Pulmonary artery endothelial cell (primary cell): ENCODE results near the gene CEMIP2. TPM values are rescaled to one million over a fixed set of nuclear protein-coding genes. Genes with fewer than 3 reads are reported as not detected.

Experiments
- DNase-seq: peaks from one replicate; pipeline ENCODE4 v3.0.0-alpha.2; 2011; ENCODE audit warnings: low read depth, low spot score
- total RNA-seq: library from RNA; depleted of rRNA; stranded (reverse); fragments of >200 nt; gene quantifications from 2 replicates; pipeline ENCODE4 v1.2.3, GENCODE V29; 2014

Gene CEMIP2
- total RNA-seq, 1 donor from 2014 or later: 75.6 TPM

GRCh38 chr9:71647094-71647591 is 121.2 kb downstream of the CEMIP2 start:
- DNase-seq: peak; percentile 84

DNA sequence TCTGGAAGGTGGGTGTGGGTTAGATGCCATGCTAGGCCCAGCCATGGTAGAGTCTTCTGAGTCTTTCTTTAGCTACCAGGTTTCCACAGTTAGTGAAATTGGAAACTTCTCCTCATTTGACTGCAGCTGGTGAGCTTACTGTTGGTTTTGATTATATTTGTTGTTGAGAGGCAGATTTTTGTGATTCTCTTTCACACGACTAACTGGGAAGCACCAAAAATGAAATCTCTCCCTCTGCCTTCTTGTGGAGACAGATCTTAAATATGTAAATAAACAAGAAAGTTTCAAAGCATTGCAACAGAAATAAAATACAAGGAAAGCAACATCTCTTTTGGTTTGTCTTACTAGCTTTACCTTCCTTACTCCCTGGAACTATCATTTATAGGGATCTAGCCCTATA is 122.2 kb downstream of the CEMIP2 start:
- DNase-seq: no peak

DNA sequence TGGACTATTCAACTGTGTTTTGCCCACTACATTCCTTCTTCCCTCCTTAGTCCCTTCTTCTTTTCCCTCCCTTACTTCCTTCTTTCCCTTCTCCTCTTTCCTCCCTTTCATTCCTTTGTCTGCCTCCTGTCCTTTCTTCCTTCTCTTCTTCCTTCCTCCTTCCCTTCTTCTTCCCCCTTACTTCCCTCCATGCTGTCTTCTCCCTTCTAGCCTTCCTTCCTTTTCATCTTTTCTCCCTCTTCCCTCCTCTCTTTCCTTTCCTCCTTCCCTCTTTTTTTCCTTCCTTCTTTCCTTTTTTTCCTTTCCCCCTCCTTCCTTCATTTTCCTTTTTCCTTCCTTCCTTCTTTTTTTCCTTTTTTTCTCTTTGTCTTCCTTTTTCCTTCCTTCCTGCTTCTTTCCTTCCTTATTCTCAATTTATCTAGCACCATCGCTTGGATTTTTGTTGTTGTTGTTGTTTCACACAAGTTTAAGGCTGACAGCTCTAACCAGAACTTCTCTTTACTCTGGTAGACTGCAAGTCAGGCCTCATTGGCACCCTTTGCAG is 123.4 kb downstream of the CEMIP2 start:
- no peak for DNase-seq

DNA sequence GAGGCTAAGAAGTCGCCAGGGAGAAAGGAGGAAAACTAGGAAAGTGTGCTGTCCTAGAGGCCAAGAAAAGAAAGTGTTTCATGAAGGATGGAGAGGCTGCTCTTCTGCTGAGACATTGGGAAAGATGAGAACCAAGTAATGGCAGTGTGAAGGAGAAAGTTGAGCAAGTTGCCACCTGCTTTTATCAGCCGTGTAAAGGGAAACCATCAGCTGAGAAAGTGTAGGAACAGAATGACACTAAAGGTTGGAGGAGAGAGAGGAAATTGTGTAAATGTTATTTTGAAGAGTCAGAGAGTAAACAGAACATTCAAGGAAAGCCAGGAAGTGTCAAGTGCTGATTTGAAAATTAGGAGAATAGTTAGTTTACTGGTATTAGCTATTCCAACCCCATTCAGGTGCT is 125.0 kb downstream of the CEMIP2 start:
- no peak for DNase-seq

DNA sequence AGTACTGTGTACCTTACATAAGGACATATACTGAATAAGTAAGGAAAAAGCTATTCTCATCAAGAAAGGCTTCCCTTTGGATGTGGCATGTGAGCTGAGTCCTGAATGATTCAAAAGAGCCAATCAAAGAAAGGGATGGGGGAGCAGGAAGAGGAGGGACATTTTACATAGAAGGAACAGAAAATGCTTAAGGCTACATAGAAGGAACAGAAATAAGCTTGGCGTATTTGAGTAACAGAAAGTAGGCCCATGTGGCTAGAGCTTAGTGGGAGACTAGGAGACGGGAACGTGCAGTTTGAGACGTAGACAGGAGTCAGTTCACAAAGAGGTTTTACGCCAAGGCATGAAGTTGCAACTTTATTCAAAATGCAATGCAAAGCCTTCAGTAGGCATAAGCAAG is 126.3 kb downstream of the CEMIP2 start:
- DNase-seq: no peak

GRCh38 chr9:71638627-71639026 is 129.7 kb downstream of the CEMIP2 start:
- DNase-seq: peak; percentile 30

- DNase-seq: no peak
Measured at GRCh38 chr9:71637926-71638325, 130.4 kb downstream of the CEMIP2 start.

GRCh38 chr9:71637375-71637774 is 130.9 kb downstream of the CEMIP2 start:
- DNase-seq: no peak

GRCh38 chr9:71636143-71636839 is 132.0 kb downstream of the CEMIP2 start:
- no peak for DNase-seq

DNA sequence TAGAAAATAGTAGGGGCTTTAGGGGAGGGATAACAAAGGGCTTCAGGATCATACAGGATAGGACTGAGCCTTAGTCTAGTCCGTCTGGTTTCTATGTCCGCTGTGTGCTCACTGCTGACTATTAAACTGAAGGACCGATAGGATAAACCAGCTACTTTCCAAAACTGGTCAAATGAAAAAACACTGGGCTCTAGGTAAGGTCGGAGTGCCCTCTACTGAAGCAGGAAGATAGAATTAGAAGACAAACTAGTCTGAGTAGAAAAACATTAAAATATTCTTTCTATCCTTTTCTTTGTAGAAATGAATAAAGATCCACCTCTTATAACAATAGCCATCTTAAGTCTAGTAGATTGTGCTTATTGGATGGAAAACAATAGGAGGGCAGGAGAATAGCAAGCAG is 133.6 kb downstream of the CEMIP2 start:
- DNase-seq: no peak

Other genes starting within 250 kb of the CEMIP2 start
- gene ABHD17B, start 142.7 kb upstream of the CEMIP2 start, total RNA-seq: 26.1 and 29.8 TPM in 2 replicates
- 8.8 and 11.3 TPM in 2 replicates for gene C9orf85, start 143.1 kb upstream of the CEMIP2 start, total RNA-seq